Measurements from ENCODE around the gene SIN3A.

- TF ChIP-seq CTCF (IDR thresholded peaks at IDR 0.05) (no peak), POLR2AphosphoS5 (IDR thresholded peaks at IDR 0.05) (no peak), POLR2A (IDR thresholded peaks at IDR 0.05) (no peak)
These were observed 122.8 kb downstream of the SIN3A start for GRCh38 chr15:75328493-75329314.

All from prostate gland (tissue), 2 donors.